ENCODE data around the gene FNDC3B.
"Not testable (repeated sequence)": the region's sequence is repeated elsewhere in the genome, so short reads cannot be mapped to it uniquely, and the experiment has no call there.

FNDC3B gene

GRCh38 chr3:172090035-172090434 is 50.7 kb downstream of the FNDC3B start:
- in situ Hi-C loops (cut with MboI; ENCODE audit: low sequenced_read_pairs), result no loop called here

GRCh38 chr3:172092658-172093057 is 53.3 kb downstream of the FNDC3B start:
- in situ Hi-C loops (cut with MboI; ENCODE audit: low sequenced_read_pairs), result no loop called here

GRCh38 chr3:172093581-172094443 is 54.4 kb downstream of the FNDC3B start:
- in situ Hi-C loops (cut with MboI; ENCODE audit: low sequenced_read_pairs), result not testable (repeated sequence)

- in situ Hi-C loops (cut with MboI; ENCODE audit: low sequenced_read_pairs), result no loop called here
Measured at GRCh38 chr3:172094621-172095557, 55.5 kb downstream of the FNDC3B start.

- in situ Hi-C loops (cut with MboI; ENCODE audit: low sequenced_read_pairs), result no loop called here
Measured at GRCh38 chr3:172096881-172097420, 57.6 kb downstream of the FNDC3B start.

GRCh38 chr3:172097585-172097984 is 58.2 kb downstream of the FNDC3B start:
- in situ Hi-C loops (cut with MboI; ENCODE audit: low sequenced_read_pairs), result no loop called here

- in situ Hi-C loops (cut with MboI; ENCODE audit: low sequenced_read_pairs), result no loop called here
Measured at GRCh38 chr3:172098698-172099494, 59.5 kb downstream of the FNDC3B start.

- in situ Hi-C loops (cut with MboI; ENCODE audit: low sequenced_read_pairs), result no loop called here
Measured at GRCh38 chr3:172099495-172099808, 60.1 kb downstream of the FNDC3B start.

GRCh38 chr3:172100482-172100881 is 61.1 kb downstream of the FNDC3B start:
- in situ Hi-C loops (cut with MboI; ENCODE audit: low sequenced_read_pairs), result no loop called here

GRCh38 chr3:172101107-172101506 is 61.7 kb downstream of the FNDC3B start:
- in situ Hi-C loops (cut with MboI; ENCODE audit: low sequenced_read_pairs), result no loop called here

GRCh38 chr3:172102123-172102882 is 62.9 kb downstream of the FNDC3B start:
- in situ Hi-C loops (cut with MboI; ENCODE audit: low sequenced_read_pairs), result no loop called here

- in situ Hi-C loops (cut with MboI; ENCODE audit: low sequenced_read_pairs), result no loop called here
Measured at GRCh38 chr3:172102883-172103310, 63.5 kb downstream of the FNDC3B start.

- in situ Hi-C loops (cut with MboI; ENCODE audit: low sequenced_read_pairs), result no loop called here
Measured at GRCh38 chr3:172103724-172104123, 64.3 kb downstream of the FNDC3B start.

GRCh38 chr3:172104471-172105072 is 65.2 kb downstream of the FNDC3B start:
- in situ Hi-C loops (cut with MboI; ENCODE audit: low sequenced_read_pairs), result no loop called here

GRCh38 chr3:172106037-172106954 is 66.9 kb downstream of the FNDC3B start:
- in situ Hi-C loops (cut with MboI; ENCODE audit: low sequenced_read_pairs), result no loop called here

GRCh38 chr3:172106989-172107388 is 67.6 kb downstream of the FNDC3B start:
- in situ Hi-C loops (cut with MboI; ENCODE audit: low sequenced_read_pairs), result no loop called here

GRCh38 chr3:172107403-172107802 is 68.0 kb downstream of the FNDC3B start:
- in situ Hi-C loops (cut with MboI; ENCODE audit: low sequenced_read_pairs), result no loop called here

GRCh38 chr3:172110127-172110779 is 70.9 kb downstream of the FNDC3B start:
- in situ Hi-C loops (cut with MboI; ENCODE audit: low sequenced_read_pairs), result no loop called here

Measured in HL-60/S4 treated with phorbol 12-myristate 13-acetate at 8.2 ng/mL for 4 days and 3 days (cell line).